IPS-15b (cell line): ENCODE measurements around the gene YWHAB.

ENCODE experiments used
- H3K27me3 ChIP-seq: one replicate; pipeline ENCODE4 v1.6.1; 2013; ENCODE audit warnings: low read length; ENCODE audit not compliant: control insufficient read depth, insufficient read depth
- H3K36me3 ChIP-seq: one replicate; pipeline ENCODE4 v1.6.1; 2013; ENCODE audit warnings: low read length; ENCODE audit not compliant: control insufficient read depth, insufficient read depth
- H3K4me1 ChIP-seq: one replicate; pipeline ENCODE4 v1.6.1; 2013; ENCODE audit warnings: mild to moderate bottlenecking, low read length; ENCODE audit not compliant: control insufficient read depth, insufficient read depth
- H3K4me3 ChIP-seq: one replicate; pipeline ENCODE4 v1.5.1; 2013; ENCODE audit warnings: low read depth, low read length
- H3K9ac ChIP-seq: one replicate; pipeline ENCODE4 v1.6.1; 2013; ENCODE audit warnings: low read depth, mild to moderate bottlenecking, low read length
- H3K9me3 ChIP-seq: one replicate; pipeline ENCODE4 v1.6.1; 2013; ENCODE audit warnings: mild to moderate bottlenecking, low read length; ENCODE audit not compliant: control insufficient read depth, insufficient read depth

YWHAB gene

GRCh38 chr20:44885392-44886265, at the start of gene YWHAB:
Gene YWHAB (plus strand): TSS chr20:44885705. CDS start chr20:44901534, 15,829 bp downstream.
- Histone ChIP-seq H3K4me3 (peak within 1 kb of the TSS; percentile 76), H3K9me3 (no peaks in the 10 kb centered on the region), H3K9ac (peak within 1 kb of the TSS; percentile 95), H3K36me3 (no peaks in the 10 kb centered on the region), H3K4me1 (peaks cover 16% of the 10 kb centered on the region), H3K27me3 (no peaks in the 10 kb centered on the region)

DNA sequence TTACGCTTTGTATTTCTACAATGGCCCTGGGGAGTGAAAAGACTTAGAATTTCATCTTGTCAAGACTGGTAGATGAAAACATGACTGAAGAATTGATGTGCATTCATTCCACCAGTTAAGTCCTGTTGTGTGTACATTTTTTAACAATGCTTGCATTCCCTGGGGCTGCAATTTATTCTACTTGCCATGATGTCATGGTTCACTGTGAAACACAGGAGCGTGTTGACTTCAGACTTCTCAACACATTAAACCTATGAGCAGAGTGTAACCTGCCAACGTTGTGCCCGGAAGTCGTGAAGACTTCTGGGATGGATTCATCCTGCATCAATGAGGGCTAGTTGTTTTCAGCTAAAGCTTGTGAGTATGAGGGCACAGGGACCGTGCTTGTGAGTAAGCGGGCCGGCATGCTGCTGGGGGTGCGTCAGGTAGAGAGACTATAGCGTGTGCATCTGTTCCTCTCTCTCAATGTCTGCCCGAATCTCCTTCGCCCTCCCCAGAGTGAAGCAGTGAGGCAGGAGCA, 48.8 kb upstream of the YWHAB start:
- Histone ChIP-seq H3K4me1 (no peaks in the 10 kb centered on the region), H3K9ac (no peak overlapping the region), H3K9me3 (no peaks in the 10 kb centered on the region), H3K36me3 (no peaks in the 10 kb centered on the region), H3K4me3 (no peak overlapping the region), H3K27me3 (no peaks in the 10 kb centered on the region)

GRCh38 chr20:44837946-44838345, 47.6 kb upstream of the YWHAB start:
- Histone ChIP-seq H3K9ac (no peak overlapping the region), H3K9me3 (no peaks in the 10 kb centered on the region), H3K4me1 (no peaks in the 10 kb centered on the region), H3K36me3 (no peaks in the 10 kb centered on the region), H3K27me3 (no peaks in the 10 kb centered on the region), H3K4me3 (no peak overlapping the region)

GRCh38 chr20:44838521-44838920, 47.0 kb upstream of the YWHAB start:
- Histone ChIP-seq H3K9me3 (no peaks in the 10 kb centered on the region), H3K9ac (no peak overlapping the region), H3K36me3 (no peaks in the 10 kb centered on the region), H3K4me1 (no peaks in the 10 kb centered on the region), H3K4me3 (no peak overlapping the region), H3K27me3 (no peaks in the 10 kb centered on the region)

- H3K27me3 ChIP-seq, result no peaks in the 10 kb centered on the region
- H3K4me3 ChIP-seq, result no peak overlapping the region
Observed at GRCh38 chr20:44839481-44839880, 46.0 kb upstream of the YWHAB start.

GRCh38 chr20:44840826-44841225, 44.7 kb upstream of the YWHAB start:
- H3K9ac ChIP-seq, result no peak overlapping the region
- no peaks in the 10 kb centered on the region for H3K36me3 ChIP-seq
- no peaks in the 10 kb centered on the region for H3K9me3 ChIP-seq
- H3K4me1 ChIP-seq, result no peaks in the 10 kb centered on the region
- no peak overlapping the region for H3K4me3 ChIP-seq
- H3K27me3 ChIP-seq, result no peaks in the 10 kb centered on the region

More at GRCh38 chr20:44839481-44839880, 46.0 kb upstream of the YWHAB start:
- H3K9ac ChIP-seq, result no peak overlapping the region
- H3K4me1 ChIP-seq, result no peaks in the 10 kb centered on the region
- no peaks in the 10 kb centered on the region for H3K9me3 ChIP-seq
- no peaks in the 10 kb centered on the region for H3K36me3 ChIP-seq

GRCh38 chr20:44841955-44842354, 43.5 kb upstream of the YWHAB start:
- no peaks in the 10 kb centered on the region for H3K36me3 ChIP-seq
- no peaks in the 10 kb centered on the region for H3K27me3 ChIP-seq
- no peak overlapping the region for H3K9ac ChIP-seq
- H3K4me1 ChIP-seq, result no peaks in the 10 kb centered on the region
- no peak overlapping the region for H3K4me3 ChIP-seq
- H3K9me3 ChIP-seq, result no peaks in the 10 kb centered on the region

- H3K36me3 ChIP-seq, result no peaks in the 10 kb centered on the region
- no peaks in the 10 kb centered on the region for H3K27me3 ChIP-seq
- no peaks in the 10 kb centered on the region for H3K4me1 ChIP-seq
- no peaks in the 10 kb centered on the region for H3K9me3 ChIP-seq
- no peak overlapping the region for H3K4me3 ChIP-seq
- H3K9ac ChIP-seq, result no peak overlapping the region
Observed at GRCh38 chr20:44843876-44844275, 41.6 kb upstream of the YWHAB start.

GRCh38 chr20:44848254-44849015, 37.1 kb upstream of the YWHAB start:
- Histone ChIP-seq H3K27me3 (no peaks in the 10 kb centered on the region), H3K9ac (no peak overlapping the region), H3K9me3 (no peaks in the 10 kb centered on the region), H3K36me3 (no peaks in the 10 kb centered on the region), H3K4me3 (no peak overlapping the region), H3K4me1 (no peaks in the 10 kb centered on the region)

- Histone ChIP-seq H3K36me3 (no peaks in the 10 kb centered on the region), H3K4me1 (no peaks in the 10 kb centered on the region), H3K27me3 (no peaks in the 10 kb centered on the region), H3K9me3 (no peaks in the 10 kb centered on the region), H3K4me3 (no peak overlapping the region), H3K9ac (no peak overlapping the region)
Observed at GRCh38 chr20:44849703-44850102, 35.8 kb upstream of the YWHAB start.

DNA sequence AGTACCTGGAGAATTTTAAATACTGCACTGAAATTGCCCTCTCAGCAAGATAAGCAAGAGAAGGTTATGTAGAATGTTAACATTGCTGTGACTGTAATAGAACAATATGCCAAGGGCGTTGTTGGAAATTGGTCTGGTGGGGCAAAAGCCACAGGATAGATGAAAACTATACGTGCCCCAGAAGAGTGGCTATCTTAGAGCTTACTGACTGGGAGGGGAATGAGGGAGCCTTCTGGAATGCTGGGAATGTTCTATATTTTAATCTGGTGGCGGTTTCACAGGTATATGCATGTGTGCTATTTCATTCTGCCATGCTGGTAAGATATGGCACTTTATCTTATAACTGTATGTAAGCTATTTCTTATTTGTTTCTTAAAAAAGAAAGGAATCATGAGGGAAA, 35.2 kb upstream of the YWHAB start:
- H3K4me3 ChIP-seq, result no peak overlapping the region
- H3K9me3 ChIP-seq, result no peaks in the 10 kb centered on the region
- no peak overlapping the region for H3K9ac ChIP-seq
- H3K27me3 ChIP-seq, result no peaks in the 10 kb centered on the region
- H3K4me1 ChIP-seq, result no peaks in the 10 kb centered on the region
- no peaks in the 10 kb centered on the region for H3K36me3 ChIP-seq
